Daoy (cell line): ENCODE results near the gene PHAX. TPM values are rescaled to one million over a fixed set of nuclear protein-coding genes. Genes with fewer than 3 reads are reported as not detected.
"Not testable (repeated sequence)": the region's sequence is repeated elsewhere in the genome, so short reads cannot be mapped to it uniquely, and the experiment has no call there.

Experiments
- DNase-seq: peaks from one replicate; pipeline ENCODE4 v3.0.0-alpha.2; 2015; ENCODE audit warnings: low read depth
- total RNA-seq: library from RNA; depleted of rRNA; stranded (reverse); fragments of >200 nt; shearing (Covaris generic); gene quantifications from 2 replicates; pipeline ENCODE4 v1.2.3, GENCODE V29; 2014; rRNA removed

The PHAX gene
- total RNA-seq, 1 experiment from 2014 or later = 85.0 TPM

- peak; percentile 45 for DNase-seq
These were observed 55.8 kb downstream of the PHAX start for GRCh38 chr5:126656401-126657007.

- no peak for DNase-seq
These were observed 57.8 kb downstream of the PHAX start for GRCh38 chr5:126658561-126658960.

- DNase-seq = no peak
These were observed 59.2 kb downstream of the PHAX start for GRCh38 chr5:126659805-126660482.

- DNase-seq = no peak
These were observed 63.8 kb downstream of the PHAX start for GRCh38 chr5:126664586-126664985.

GRCh38 chr5:126670109-126670508, 69.4 kb downstream of the PHAX start:
- not testable (repeated sequence) for DNase-seq

GRCh38 chr5:126671681-126672080, 70.9 kb downstream of the PHAX start:
- DNase-seq = not testable (repeated sequence)

- no peak for DNase-seq
These were observed 72.7 kb downstream of the PHAX start for GRCh38 chr5:126673477-126673876.

- DNase-seq = no peak
These were observed 73.4 kb downstream of the PHAX start for GRCh38 chr5:126674145-126674544.

GRCh38 chr5:126675338-126675737, 74.6 kb downstream of the PHAX start:
- DNase-seq = no peak

GRCh38 chr5:126676195-126676624, 75.5 kb downstream of the PHAX start:
- DNase-seq = peak; percentile 66

Other genes starting within 250 kb of the PHAX start
- gene GRAMD2B, start 177.5 kb upstream of the PHAX start, total RNA-seq = 4.1 and 10.4 TPM in 2 replicates
- gene ALDH7A1, start 5.7 kb upstream of the PHAX start, total RNA-seq = 27.4 and 31.8 TPM in 2 replicates
- 207 and 231 TPM in 2 replicates for gene LMNB1, start 176.2 kb downstream of the PHAX start, total RNA-seq